Measurements from ENCODE around the gene TNNT2.

The TNNT2 gene

DNA sequence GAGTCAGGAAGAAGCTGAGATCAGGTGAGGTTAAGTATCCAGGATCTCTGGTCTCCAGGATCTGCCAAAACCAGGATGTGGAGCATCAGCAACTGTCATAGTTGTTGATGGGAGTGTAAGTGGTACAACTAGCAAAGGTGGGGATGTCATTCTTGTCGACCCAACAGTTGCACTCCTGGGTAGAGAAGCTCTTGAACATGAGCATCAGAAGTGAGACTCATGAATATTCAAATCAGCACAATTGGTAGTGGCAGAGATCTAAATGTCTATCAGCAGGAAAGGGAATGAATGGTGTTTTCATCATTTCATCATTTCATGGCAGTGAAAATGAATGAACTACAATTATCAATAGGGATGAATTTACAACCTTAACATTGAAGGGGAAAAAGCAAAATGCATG is 25.9 kb upstream of the TNNT2 start:
- DNase-seq (ENCODE audit: low read depth in 2 of 2): no peak

GRCh38 chr1:201401700-201402099 is 24.2 kb upstream of the TNNT2 start:
- no peak for DNase-seq (ENCODE audit: low read depth in 2 of 2)

DNA sequence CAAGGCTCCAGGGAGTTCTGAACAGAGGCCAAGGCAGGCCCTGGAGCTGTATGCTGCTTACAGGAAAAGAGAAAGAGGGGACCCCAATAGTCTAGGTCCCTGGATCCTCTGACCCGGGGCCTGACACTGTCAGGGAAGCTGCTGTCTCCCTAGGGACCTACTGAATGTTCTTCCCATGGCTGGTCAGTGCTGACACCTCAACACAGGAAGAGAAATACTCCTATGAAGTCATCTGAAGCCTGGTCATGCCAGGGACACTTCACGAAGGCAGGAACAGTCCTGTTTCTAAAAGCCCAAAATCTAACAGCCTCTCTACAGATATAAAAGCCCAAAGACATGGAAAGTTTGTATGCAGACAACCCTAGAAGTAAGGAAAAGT is 23.4 kb upstream of the TNNT2 start:
- no peak for DNase-seq (ENCODE audit: low read depth in 2 of 2)

GRCh38 chr1:201400212-201400851 is 22.9 kb upstream of the TNNT2 start:
- DNase-seq (ENCODE audit: low read depth in 2 of 2): no peak

- DNase-seq (ENCODE audit: low read depth in 2 of 2): no peak
Observed at GRCh38 chr1:201399352-201400126, 22.1 kb upstream of the TNNT2 start.

DNA sequence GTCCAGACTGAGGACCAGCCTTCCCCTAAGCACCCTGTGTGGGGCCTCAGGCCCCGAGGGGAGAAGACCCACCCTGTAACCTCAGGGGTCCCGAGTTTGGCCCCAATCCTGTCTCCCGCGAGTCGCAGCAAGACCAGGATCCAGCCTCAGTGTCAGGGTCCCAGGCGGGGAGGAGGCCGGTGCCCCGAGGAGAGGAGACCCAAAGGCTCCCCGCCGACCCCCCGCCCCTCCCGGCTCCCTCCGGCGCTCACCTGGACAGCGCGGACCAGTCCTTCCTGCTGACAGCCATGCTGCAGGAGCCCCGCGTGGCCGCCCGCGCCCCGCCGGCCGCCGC is 21.5 kb upstream of the TNNT2 start, which contains the start of gene LAD1:
TSS of gene LAD1 (minus strand) at position 307 of the 334 bp plus-strand sequence. CDS start at position 289, 18 bp downstream.
- no peak for DNase-seq (ENCODE audit: low read depth in 2 of 2)

DNA sequence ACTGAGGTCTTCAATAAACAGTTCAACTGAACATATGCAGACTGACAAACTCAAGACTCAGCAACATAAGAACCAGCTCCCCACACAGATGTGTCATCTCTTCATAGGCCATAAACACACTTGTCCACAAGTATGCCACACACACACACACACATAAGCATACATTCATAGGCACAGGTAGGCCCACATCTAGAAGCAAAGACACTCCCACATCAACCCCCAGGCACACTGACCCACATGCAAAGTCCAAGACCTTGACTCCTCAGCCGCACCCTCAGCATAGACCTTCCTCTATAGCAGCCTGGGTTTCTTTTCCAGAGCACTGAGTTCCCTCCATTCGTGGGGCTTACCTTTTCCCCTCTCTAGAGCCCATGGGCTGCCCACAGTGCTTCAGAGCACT is 20.2 kb upstream of the TNNT2 start:
- no peak for DNase-seq (ENCODE audit: low read depth in 2 of 2)

- DNase-seq (ENCODE audit: low read depth in 2 of 2): no peak
Observed at GRCh38 chr1:201396861-201397464, 19.5 kb upstream of the TNNT2 start.

GRCh38 chr1:201395936-201396335 is 18.5 kb upstream of the TNNT2 start:
- no peak for DNase-seq (ENCODE audit: low read depth in 2 of 2)

DNA sequence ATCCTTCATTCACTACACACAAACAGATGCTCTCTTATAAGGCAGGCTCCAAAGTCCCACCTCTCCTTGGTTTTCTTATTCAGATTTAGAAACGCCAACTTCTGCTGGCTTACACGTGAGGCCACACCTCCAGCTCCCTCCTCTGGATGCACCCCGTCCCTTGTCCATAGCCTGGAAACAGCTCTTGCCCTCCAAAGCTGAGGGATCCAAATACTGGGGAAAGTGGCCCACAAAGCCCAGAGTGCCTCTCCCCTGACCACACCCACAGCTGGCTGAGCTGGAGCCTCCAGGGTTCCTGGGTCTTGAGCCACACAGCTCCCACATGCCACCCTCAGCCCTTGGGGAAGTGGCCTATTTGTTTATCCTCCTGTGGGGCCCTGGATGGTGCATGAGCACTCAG is 17.1 kb upstream of the TNNT2 start:
- no peak for DNase-seq (ENCODE audit: low read depth in 2 of 2)

- no peak for DNase-seq (ENCODE audit: low read depth in 2 of 2)
Observed at GRCh38 chr1:201393076-201393475, 15.6 kb upstream of the TNNT2 start.

GRCh38 chr1:201391651-201392511 is 14.4 kb upstream of the TNNT2 start:
- DNase-seq (ENCODE audit: low read depth in 2 of 2): no peak

DNA sequence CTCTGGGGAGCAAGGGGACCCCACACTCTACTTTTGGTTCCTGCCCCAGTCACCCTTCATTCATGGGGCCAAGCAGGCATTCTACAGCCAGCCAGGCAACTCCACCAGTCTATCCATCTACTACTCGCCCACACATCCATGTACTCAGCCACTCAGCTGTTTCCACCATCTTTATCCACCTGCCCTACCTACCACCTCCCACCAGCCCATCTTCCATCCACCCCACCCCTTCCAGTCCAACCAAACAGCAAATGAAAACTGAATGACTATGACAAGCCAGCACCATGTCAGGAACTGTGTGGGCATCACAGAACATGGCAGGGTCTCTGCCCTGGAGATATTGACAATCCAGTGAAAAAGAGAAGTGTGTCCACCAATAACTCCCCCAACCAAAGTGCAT is 13.7 kb upstream of the TNNT2 start:
- DNase-seq (ENCODE audit: low read depth in 2 of 2): no peak

- no peak for DNase-seq (ENCODE audit: low read depth in 2 of 2)
Observed at GRCh38 chr1:201389051-201389450, 11.6 kb upstream of the TNNT2 start.

- no peak for DNase-seq (ENCODE audit: low read depth in 2 of 2)
Observed at GRCh38 chr1:201386208-201386607, 8.7 kb upstream of the TNNT2 start.

GRCh38 chr1:201385299-201385891 is 7.9 kb upstream of the TNNT2 start:
- no peak for DNase-seq (ENCODE audit: low read depth in 2 of 2)

DNA sequence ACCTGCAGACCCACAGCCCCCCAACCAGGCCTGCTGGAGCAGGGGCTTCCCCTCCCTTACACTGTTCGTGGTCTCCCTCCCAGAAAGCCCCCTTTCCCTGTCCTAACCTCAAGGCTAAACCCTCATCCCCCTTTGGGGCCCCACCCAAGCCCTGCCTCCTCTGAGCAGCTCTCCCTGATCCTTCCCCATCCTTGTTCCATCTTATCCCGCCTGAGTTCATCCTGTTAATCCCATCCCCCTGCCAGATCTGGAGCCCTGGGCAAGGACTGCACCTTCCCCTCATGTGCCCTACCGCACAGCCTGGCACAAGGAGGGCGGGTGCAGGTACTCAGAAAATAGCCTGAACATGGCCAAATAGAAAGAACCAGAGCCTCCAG is 6.9 kb upstream of the TNNT2 start:
- no peak for DNase-seq (ENCODE audit: low read depth in 2 of 2)

DNA sequence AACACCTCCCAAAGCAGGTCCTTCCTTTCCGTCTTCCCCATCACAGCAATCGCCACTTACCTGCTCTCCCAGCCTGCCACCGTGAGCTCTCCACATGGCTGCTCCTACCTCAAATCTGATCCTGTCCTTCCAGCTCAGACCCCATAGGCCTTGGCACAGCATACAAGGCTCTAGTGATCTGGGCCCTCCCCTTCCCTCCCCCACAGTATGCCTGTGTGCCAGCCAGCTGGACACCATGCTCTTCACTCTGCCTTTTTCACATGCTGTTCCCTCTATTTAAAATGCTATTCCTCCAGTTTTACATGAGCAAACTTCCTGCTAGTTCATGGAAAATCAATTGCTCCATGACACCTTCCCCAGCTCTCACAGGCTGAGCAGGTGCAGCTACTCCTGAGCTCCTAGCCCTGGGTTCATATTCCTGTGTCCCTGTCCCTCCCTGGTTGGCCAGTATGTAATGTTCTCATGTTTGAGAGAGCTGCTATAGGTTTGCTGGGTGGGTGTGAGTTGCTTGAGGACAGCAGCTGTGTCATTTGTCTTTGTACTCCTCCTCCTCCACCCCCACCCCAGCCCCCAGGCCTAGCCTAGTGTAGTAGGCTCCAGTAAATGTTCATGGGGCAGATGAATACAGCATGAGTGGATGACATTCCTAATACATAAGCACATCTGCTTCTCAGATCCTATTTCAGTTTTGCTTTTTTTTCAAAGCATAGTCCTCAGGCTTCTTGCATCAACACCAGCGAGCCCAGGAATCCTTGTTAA is 6.3 kb upstream of the TNNT2 start:
- no peak for DNase-seq (ENCODE audit: low read depth in 2 of 2)

GRCh38 chr1:201381130-201381529 is 3.6 kb upstream of the TNNT2 start:
- no peak for DNase-seq (ENCODE audit: low read depth in 2 of 2)

- no peak for DNase-seq (ENCODE audit: low read depth in 2 of 2)
Observed at GRCh38 chr1:201379733-201380242, 2.3 kb upstream of the TNNT2 start.

DNA sequence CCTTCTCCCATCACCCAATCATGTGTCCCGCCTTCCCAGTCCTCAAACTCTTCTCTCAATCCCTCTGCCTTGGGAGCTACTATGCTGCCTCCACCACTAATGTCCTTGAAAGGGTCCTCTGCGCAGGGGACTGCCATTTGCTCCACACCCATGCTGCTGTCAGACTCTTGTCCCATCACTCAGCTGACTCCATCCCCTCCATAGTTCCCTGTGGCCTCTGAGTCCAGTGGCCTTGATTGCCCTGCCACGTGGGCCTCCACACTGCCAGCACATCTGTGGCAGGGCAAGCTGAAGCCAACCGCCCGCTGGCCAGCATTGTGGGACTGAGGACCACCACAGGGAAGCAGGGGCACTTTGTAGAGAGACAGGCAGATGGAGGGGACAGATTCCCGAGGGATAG is 1.3 kb upstream of the TNNT2 start:
- no peak for DNase-seq (ENCODE audit: low read depth in 2 of 2)
